ENCODE results near the gene ADCK2. TPM values are rescaled to one million over a fixed set of nuclear protein-coding genes. Genes with fewer than 3 reads are reported as not detected.
A peak's percentile ranks its signal among the peaks of the same experiment; 100 is the strongest.
"Not testable (repeated sequence)": the region's sequence is repeated elsewhere in the genome, so short reads cannot be mapped to it uniquely, and the experiment has no call there.

The ADCK2 gene
- total RNA-seq, 2 experiments from 2014 or later: 16.5 to 25.7 TPM

- Mint-ChIP-seq H3K4me3 (peak overlapping the region; percentile 85), H3K27me3 (no peaks in the 10 kb centered on the region), H3K9me3 (ENCODE audit: low read depth) (no peaks in the 10 kb centered on the region), H3K36me3 (ENCODE audit: low read depth) (peaks cover 35% of the 10 kb centered on the region), H3K4me1 (peaks cover 35% of the 10 kb centered on the region), H3K27ac (peak overlapping the region; percentile 61)
- intact Hi-C loops (cut with DNase I, micrococcal nuclease): loop anchor here in 1 of 2 experiments (10.0 kb wide), 2 partner anchors 500 to 1310 kb away; partner anchors contain the start of gene KDM7A
- CTCF ChIA-PET: interaction anchor here (0.6 to 1.9 kb wide), 10 partner anchors 9 to 850 kb away, joined by 3 to 8 read pairs (median 3); partner anchors contain the start of gene NDUFB2
- ATAC-seq (no peak), DNase-seq (no peak)
- POLR2A ChIA-PET: no interaction called here
These were observed 2.4 kb downstream of the ADCK2 start for GRCh38 chr7:140674899-140675701.

- POLR2A ChIA-PET: no interaction called here
- no peak for DNase-seq
- Mint-ChIP-seq H3K9me3 (ENCODE audit: low read depth) (no peaks in the 10 kb centered on the region), H3K4me3 (peak overlapping the region; percentile 35), H3K36me3 (ENCODE audit: low read depth) (peaks cover 37% of the 10 kb centered on the region), H3K27ac (no peak overlapping the region), H3K4me1 (peaks cover 35% of the 10 kb centered on the region), H3K27me3 (no peaks in the 10 kb centered on the region)
- CTCF ChIA-PET: interaction anchor here (0.9 to 1.8 kb wide), 5 partner anchors 14 to 426 kb away, joined by 3 to 8 read pairs (median 4); partner anchors contain the start of gene NDUFB2
- intact Hi-C loops (cut with DNase I, micrococcal nuclease): loop anchor here in 1 of 2 experiments (10.0 kb wide), 2 partner anchors 501 to 1311 kb away; partner anchors contain the start of gene KDM7A
- ATAC-seq: no peak
These were observed 3.0 kb downstream of the ADCK2 start for GRCh38 chr7:140675726-140676125.

GRCh38 chr7:140676306-140676705, 3.6 kb downstream of the ADCK2 start:
- CTCF ChIA-PET: interaction anchor here (0.9 to 1.8 kb wide), 3 partner anchors 14 to 199 kb away, joined by 3 to 6 read pairs (median 4); partner anchors contain the start of gene NDUFB2
- H3K4me3 Mint-ChIP-seq: no peak overlapping the region
- peaks cover 41% of the 10 kb centered on the region for H3K36me3 Mint-ChIP-seq (ENCODE audit: low read depth)
- ATAC-seq: no peak
- H3K4me1 Mint-ChIP-seq: peaks cover 35% of the 10 kb centered on the region
- intact Hi-C loops (cut with DNase I, micrococcal nuclease): loop anchor here in 1 of 2 experiments (10.0 kb wide), 2 partner anchors 502 to 1312 kb away; partner anchors contain the start of gene KDM7A
- POLR2A ChIA-PET: no interaction called here
- no peaks in the 10 kb centered on the region for H3K27me3 Mint-ChIP-seq
- H3K27ac Mint-ChIP-seq: no peak overlapping the region
- DNase-seq: no peak
- H3K9me3 Mint-ChIP-seq (ENCODE audit: low read depth): no peaks in the 10 kb centered on the region

GRCh38 chr7:140676956-140677355, 4.2 kb downstream of the ADCK2 start:
- not testable (repeated sequence) for H3K4me3 Mint-ChIP-seq

GRCh38 chr7:140677496-140677895, 4.8 kb downstream of the ADCK2 start:
- no peak for ATAC-seq
- POLR2A ChIA-PET: no interaction called here
- DNase-seq: no peak
- intact Hi-C loops (cut with DNase I, micrococcal nuclease): loop anchor here in 1 of 2 experiments (10.0 kb wide), 2 partner anchors 503 to 1313 kb away; partner anchors contain the start of gene KDM7A
- Mint-ChIP-seq H3K36me3 (ENCODE audit: low read depth) (peaks cover 47% of the 10 kb centered on the region), H3K27me3 (no peaks in the 10 kb centered on the region), H3K27ac (no peak overlapping the region), H3K4me3 (no peak overlapping the region), H3K4me1 (peaks cover 30% of the 10 kb centered on the region), H3K9me3 (ENCODE audit: low read depth) (no peaks in the 10 kb centered on the region)
- CTCF ChIA-PET: no interaction called here

More at GRCh38 chr7:140676956-140677355, 4.2 kb downstream of the ADCK2 start:
- H3K9me3 Mint-ChIP-seq (ENCODE audit: low read depth); DNase-seq; H3K27me3 Mint-ChIP-seq; H3K27ac Mint-ChIP-seq; ATAC-seq; POLR2A ChIA-PET: not testable (repeated sequence)
- CTCF ChIA-PET: interaction anchor here (1.5 kb wide), 1 partner anchor 19 kb away, joined by 4 read pairs; the partner anchor contains the start of gene NDUFB2
- intact Hi-C loops (cut with DNase I, micrococcal nuclease): loop anchor here in 1 of 2 experiments (10.0 kb wide), 2 partner anchors 502 to 1312 kb away; partner anchors contain the start of gene KDM7A
- H3K4me1 Mint-ChIP-seq: peaks cover 35% of the 10 kb centered on the region
- peaks cover 43% of the 10 kb centered on the region for H3K36me3 Mint-ChIP-seq (ENCODE audit: low read depth)

GRCh38 chr7:140678081-140678815, 5.5 kb downstream of the ADCK2 start:
- no peak for ATAC-seq
- H3K27me3 Mint-ChIP-seq: no peaks in the 10 kb centered on the region
- intact Hi-C loops (cut with DNase I, micrococcal nuclease): loop anchor here in 1 of 2 experiments (10.0 kb wide), 2 partner anchors 503 to 1313 kb away; partner anchors contain the start of gene KDM7A
- no peak overlapping the region for H3K27ac Mint-ChIP-seq
- POLR2A ChIA-PET: no interaction called here
- peaks cover 30% of the 10 kb centered on the region for H3K4me1 Mint-ChIP-seq
- peaks cover 47% of the 10 kb centered on the region for H3K36me3 Mint-ChIP-seq (ENCODE audit: low read depth)
- DNase-seq: no peak
- H3K9me3 Mint-ChIP-seq (ENCODE audit: low read depth): no peaks in the 10 kb centered on the region
- no peak overlapping the region for H3K4me3 Mint-ChIP-seq
- CTCF ChIA-PET: no interaction called here

- ATAC-seq: no peak
- no peak for DNase-seq
- Mint-ChIP-seq H3K4me3 (no peak overlapping the region), H3K4me1 (peaks cover 26% of the 10 kb centered on the region), H3K27me3 (no peaks in the 10 kb centered on the region), H3K36me3 (ENCODE audit: low read depth) (peaks cover 49% of the 10 kb centered on the region), H3K9me3 (ENCODE audit: low read depth) (no peaks in the 10 kb centered on the region), H3K27ac (no peak overlapping the region)
- ChIA-PET POLR2A (no interaction called here), CTCF (interaction anchor here (0.6 kb wide), 1 partner anchor 1618 kb away, joined by 3 read pairs; no protein-coding TSS in a partner anchor)
- intact Hi-C loops (cut with DNase I, micrococcal nuclease): loop anchor here in 1 of 2 experiments (10.0 kb wide), 2 partner anchors 504 to 1314 kb away; partner anchors contain the start of gene KDM7A
These were observed 6.0 kb downstream of the ADCK2 start for GRCh38 chr7:140678816-140679130.

- ChIA-PET POLR2A (no interaction called here), CTCF (interaction anchor here (0.6 kb wide), 1 partner anchor 1617 kb away, joined by 3 read pairs; no protein-coding TSS in a partner anchor)
- ATAC-seq: no peak
- H3K4me1 Mint-ChIP-seq: peaks cover 22% of the 10 kb centered on the region
- no peak overlapping the region for H3K27ac Mint-ChIP-seq
- intact Hi-C loops (cut with DNase I, micrococcal nuclease): loop anchor here in 1 of 2 experiments (10.0 kb wide), 2 partner anchors 504 to 1314 kb away; partner anchors contain the start of gene KDM7A
- DNase-seq: no peak
- H3K9me3 Mint-ChIP-seq (ENCODE audit: low read depth): no peaks in the 10 kb centered on the region
- H3K36me3 Mint-ChIP-seq (ENCODE audit: low read depth): peaks cover 53% of the 10 kb centered on the region
- H3K4me3 Mint-ChIP-seq: no peak overlapping the region
- no peaks in the 10 kb centered on the region for H3K27me3 Mint-ChIP-seq
These were observed 6.4 kb downstream of the ADCK2 start for GRCh38 chr7:140679186-140679585.

- intact Hi-C loops (cut with DNase I, micrococcal nuclease): no loop called here
- ChIA-PET CTCF (no interaction called here), POLR2A (interaction anchor here (0.6 kb wide), 1 partner anchor 199 kb away, joined by 3 read pairs; no protein-coding TSS in a partner anchor)
- no peaks in the 10 kb centered on the region for H3K27me3 Mint-ChIP-seq
- H3K27ac Mint-ChIP-seq: no peak overlapping the region
- no peak for ATAC-seq
- no peaks in the 10 kb centered on the region for H3K9me3 Mint-ChIP-seq (ENCODE audit: low read depth)
- peaks cover 52% of the 10 kb centered on the region for H3K36me3 Mint-ChIP-seq (ENCODE audit: low read depth)
- H3K4me3 Mint-ChIP-seq: no peak overlapping the region
- H3K4me1 Mint-ChIP-seq: peaks cover 5% of the 10 kb centered on the region
- no peak for DNase-seq
These were observed 8.1 kb downstream of the ADCK2 start for GRCh38 chr7:140680886-140681285.

GRCh38 chr7:140681766-140682165, 9.0 kb downstream of the ADCK2 start:
- Mint-ChIP-seq H3K36me3 (ENCODE audit: low read depth) (peaks cover 46% of the 10 kb centered on the region), H3K27me3 (no peaks in the 10 kb centered on the region), H3K9me3 (ENCODE audit: low read depth) (no peaks in the 10 kb centered on the region), H3K27ac (no peak overlapping the region), H3K4me1 (no peaks in the 10 kb centered on the region), H3K4me3 (no peak overlapping the region)
- CTCF ChIA-PET: no interaction called here
- DNase-seq (no peak), ATAC-seq (no peak)
- intact Hi-C loops (cut with DNase I, micrococcal nuclease): no loop called here
- POLR2A ChIA-PET: interaction anchor here (0.6 kb wide), 1 partner anchor 198 kb away, joined by 3 read pairs; no protein-coding TSS in a partner anchor

GRCh38 chr7:140683657-140684056, 10.9 kb downstream of the ADCK2 start:
- ChIA-PET CTCF (no interaction called here), POLR2A (interaction anchor here (0.7 kb wide), 1 partner anchor 14 kb away, joined by 3 read pairs; no protein-coding TSS in a partner anchor)
- ATAC-seq (no peak), DNase-seq (no peak)
- Mint-ChIP-seq H3K9me3 (ENCODE audit: low read depth) (no peaks in the 10 kb centered on the region), H3K36me3 (ENCODE audit: low read depth) (peaks cover 38% of the 10 kb centered on the region), H3K27me3 (no peaks in the 10 kb centered on the region), H3K4me1 (no peaks in the 10 kb centered on the region), H3K4me3 (no peak overlapping the region), H3K27ac (no peak overlapping the region)
- intact Hi-C loops (cut with DNase I, micrococcal nuclease): no loop called here
